ENCODE measurements around the gene CCND3. TPM values are rescaled to one million over a fixed set of nuclear protein-coding genes. Genes with fewer than 3 reads are reported as not detected.

CCND3 gene
- total and polyA plus RNA-seq, 2 of the 13 experiments (the other 11 are each of a cell fraction or from before 2014, with no cell fraction given), result 4.3 to 7.2 TPM

GRCh38 chr6:41939848-41940758 lies 1.5 kb downstream of the CCND3 start (continued):
- TF ChIP-seq ZNF17 (CRISPR knock-in tag; IDR thresholded peaks at IDR 0.05), result no peak

- peaks cover 2 to 11% of the 10 kb centered on the region in 2 experiments; a peak in 3 of 5 replicates for H3K36me3 ChIP-seq (replicated peaks in 1 of 2; ENCODE audit: control insufficient read depth in 1 of 2, insufficient read depth in 2 of 2, low read length in 2 of 2)
- ATAC-seq (no peak), DNase-seq (ENCODE audit: low spot score) (no peak), FAIRE-seq (no peak)
- no peak overlapping the region for H3K9ac ChIP-seq (ENCODE audit: insufficient read depth, low read depth, low read length)
- peaks cover 39% of the 10 kb centered on the region for H3K4me1 ChIP-seq (ENCODE audit: insufficient read depth, low read length)
- no peak overlapping the region for H3K4me3 ChIP-seq (replicated peaks in 1 of 3; ENCODE audit: insufficient read depth in 1 of 3, low read depth in 2 of 3, low read length in 3 of 3)
- no peaks in the 10 kb centered on the region for H3K9me3 ChIP-seq (ENCODE audit: low read length)
- H2AFZ ChIP-seq (ENCODE audit: low read length), result no peak overlapping the region
- no peaks in the 10 kb centered on the region for H3K79me2 ChIP-seq (ENCODE audit: insufficient read depth, low read length)
- 72% methylated on average over 11 of the region's 11 CpGs for WGBS (ENCODE audit: low lambda C conversion rate)
- intact Hi-C loops (cut with micrococcal nuclease; ENCODE audit: unreplicated experiment), result loop anchor here (5.0 kb wide), 1 partner anchor 157 kb away; the partner anchor contains the start of gene PRICKLE4
- H3K27me3 ChIP-seq (ENCODE audit: control insufficient read depth in 1 of 2, insufficient read depth in 2 of 2, low read length in 2 of 2), result no peaks in the 10 kb centered on the region
- no TSS peak for BruUV-seq (replicated peaks)
- POLR2A ChIA-PET, result interaction anchor here (1.4 kb wide), 1 partner anchor 18 kb away, joined by 5 read pairs; the partner anchor contains the start of genes BYSL and MED20
- no peak overlapping the region for H3K4me2 ChIP-seq (ENCODE audit: low read depth, low read length)
- CTCF ChIA-PET (ENCODE audit: low intra/inter-chr PET ratio, low total read pairs), result interaction anchor here (1.6 kb wide), 1 partner anchor 105 kb away, joined by 5 read pairs; no protein-coding TSS in a partner anchor
- peaks cover 7% of the 10 kb centered on the region; the same call in 1 of the 2 replicates for H4K20me1 ChIP-seq (ENCODE audit: insufficient read depth, low read length)
- in situ Hi-C loops (cut with HindIII; ENCODE audit: extremely low pct_ligation_motif_present, low pct_unique_long_range_greater_than_20kb), result loop anchor here (5.0 kb wide), 1 partner anchor 103 kb away; no protein-coding TSS in a partner anchor
- H3K27ac ChIP-seq (ENCODE audit: extremely low read length, insufficient read depth, low read length), result no peak overlapping the region
- no peak for TF ChIP-seq MXD1 (CRISPR knock-in tag; IDR thresholded peaks at IDR 0.05)
- no peak for TF ChIP-seq IRX3 (CRISPR knock-in tag; IDR thresholded peaks at IDR 0.05; ENCODE audit: borderline replicate concordance, low read depth)
- peak; percentile 30; the same call in 1 of the 2 replicates for TF ChIP-seq NFYB (CRISPR knock-in tag; IDR thresholded peaks at IDR 0.05)
- TF ChIP-seq ZNF605 (CRISPR knock-in tag; IDR thresholded peaks at IDR 0.05), result no peak
Observed at GRCh38 chr6:41939176-41939847, 2.3 kb downstream of the CCND3 start.
